SH-SY5Y (cell line): ENCODE data around the gene KCTD13.

Experiments
- GATA2 ChIP-seq: IDR thresholded peaks from 2 replicates; pipeline ENCODE4 v1.6.1; 2011; ENCODE audit warnings: mild to moderate bottlenecking, low read depth, low read length
- GATA3 ChIP-seq: IDR thresholded peaks from 2 replicates; pipeline ENCODE4 v1.6.1; 2011; ENCODE audit warnings: low read depth, mild to moderate bottlenecking, low read length, moderate library complexity

The KCTD13 gene

DNA sequence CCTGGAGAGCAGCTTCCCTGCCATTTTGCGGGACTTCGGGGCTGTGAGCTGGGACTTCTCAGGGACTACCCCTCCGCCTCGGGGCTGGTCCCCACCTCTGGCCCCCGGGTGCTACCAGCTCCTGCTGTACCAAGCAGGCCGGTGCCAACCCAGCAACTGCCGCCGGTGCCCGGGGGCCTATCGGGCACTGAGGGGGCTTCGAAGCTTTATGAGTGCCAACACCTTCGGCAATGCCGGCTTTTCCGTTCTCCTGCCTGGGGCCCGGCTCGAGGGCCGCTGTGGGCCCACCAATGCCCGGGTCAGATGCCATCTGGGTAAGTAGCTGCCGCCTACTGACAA lies 24.4 kb downstream of the KCTD13 start:
- TF ChIP-seq GATA3, result no peak
- TF ChIP-seq GATA2, result no peak

DNA sequence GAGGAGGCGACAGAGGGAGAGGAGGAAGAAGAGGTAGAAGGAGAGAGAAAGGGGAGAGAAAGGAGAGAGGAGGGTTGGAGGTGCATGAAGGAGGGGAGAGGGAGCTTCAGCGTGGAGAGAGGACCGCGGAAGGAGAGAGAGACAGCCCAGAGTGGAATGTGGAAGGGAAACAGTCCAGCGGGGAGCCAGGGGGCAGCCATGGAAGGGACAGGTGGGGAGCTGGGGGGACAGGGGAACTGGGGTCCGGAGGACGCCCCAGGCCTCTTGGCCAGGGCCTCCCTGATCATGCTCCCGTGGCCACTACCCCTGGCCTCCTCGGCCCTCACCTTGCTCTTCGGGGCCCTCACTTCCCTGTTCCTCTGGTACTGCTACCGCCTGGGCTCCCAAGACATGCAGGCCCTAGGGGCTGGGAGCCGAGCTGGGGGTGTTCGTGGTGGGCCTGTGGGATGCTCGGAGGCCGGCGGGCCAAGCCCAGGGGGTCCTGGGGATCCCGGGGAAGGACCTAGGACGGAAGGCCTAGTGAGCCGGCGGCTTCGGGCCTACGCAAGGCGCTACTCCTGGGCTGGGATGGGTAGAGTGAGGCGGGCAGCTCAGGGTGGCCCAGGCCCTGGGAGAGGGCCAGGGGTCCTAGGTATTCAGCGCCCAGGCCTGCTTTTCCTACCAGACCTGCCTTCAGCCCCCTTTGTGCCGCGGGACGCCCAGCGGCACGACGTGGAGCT lies 25.0 kb downstream of the KCTD13 start:
- no peak for TF ChIP-seq GATA2
- no peak for TF ChIP-seq GATA3

DNA sequence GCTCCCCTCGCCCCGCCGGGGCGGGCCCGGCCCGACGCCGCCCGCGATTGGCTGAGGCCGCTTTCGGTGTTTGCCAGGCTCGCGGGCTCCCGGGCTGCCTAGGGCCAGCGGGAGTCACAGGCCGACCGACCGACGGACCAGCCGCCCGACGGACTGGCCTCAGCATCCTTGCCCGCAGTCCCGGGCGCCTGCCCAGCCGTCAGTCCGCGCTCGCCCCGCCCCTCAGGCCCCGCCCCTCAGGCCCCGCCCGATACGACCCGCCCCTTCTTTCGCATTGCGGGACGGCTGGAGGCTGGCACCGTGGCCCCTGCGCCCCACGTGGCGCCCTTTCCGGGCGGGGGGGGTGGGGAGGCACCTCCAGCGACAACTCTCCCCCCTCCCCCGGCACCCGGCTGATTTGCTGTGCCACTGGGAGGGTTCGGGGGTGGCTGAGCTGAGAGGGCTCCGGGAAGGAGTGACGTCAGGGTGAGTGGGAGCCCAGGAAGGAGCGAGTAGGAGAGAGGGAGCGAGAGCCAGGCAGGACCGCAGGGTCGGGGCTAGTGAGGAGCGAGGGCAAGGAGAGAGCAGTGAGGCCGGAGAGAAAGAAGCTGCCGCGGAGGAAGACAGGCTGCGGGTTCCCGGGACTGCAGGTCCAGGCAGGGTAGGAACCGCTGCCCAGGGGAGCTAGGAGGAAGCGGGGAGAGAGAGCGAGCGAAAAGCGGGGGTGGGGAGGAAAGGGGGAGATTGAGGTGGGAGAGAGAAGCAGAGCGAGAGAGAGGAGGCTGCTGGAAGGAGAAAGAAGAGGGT lies 25.7 kb downstream of the KCTD13 start, which contains the start of gene ASPHD1:
Gene ASPHD1, plus strand, starts transcription at position 387 of the 786 bp plus-strand sequence. CDS start 484 bp downstream, outside the sequence.
- TF ChIP-seq GATA3 (no peak), GATA2 (no peak)

DNA sequence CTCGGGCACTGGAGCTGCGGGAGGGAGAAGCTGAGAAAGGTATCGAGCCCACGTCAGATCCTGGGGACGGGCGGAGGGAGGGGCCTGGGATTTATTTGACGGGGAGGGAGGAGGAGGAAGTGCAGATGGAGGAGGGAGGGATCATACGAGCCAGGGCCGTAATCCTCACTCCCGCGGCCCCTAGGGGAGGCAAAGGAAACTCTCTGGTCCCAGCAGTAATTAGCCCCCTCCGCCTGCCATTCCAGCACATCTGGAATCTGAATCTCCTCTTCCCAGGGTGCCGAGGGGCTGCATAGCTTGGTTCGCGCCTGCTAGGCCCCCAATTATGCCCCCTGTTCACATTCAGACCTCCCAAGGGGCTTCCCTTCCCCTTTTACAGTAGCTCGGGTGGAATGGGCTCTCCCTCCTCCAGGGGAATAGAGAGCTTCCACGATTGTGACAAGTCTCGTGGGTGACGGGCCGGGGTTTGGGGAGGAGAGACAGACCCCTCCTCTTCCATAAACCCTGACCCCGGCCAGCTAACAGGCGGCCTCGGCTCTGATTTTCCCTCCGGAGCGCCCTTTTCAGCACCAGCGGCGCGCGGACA lies 26.4 kb downstream of the KCTD13 start, which contains the start of gene SEZ6L2:
Gene SEZ6L2, minus strand, starts transcription at position 35 of the 586 bp plus-strand sequence. CDS start 531 bp downstream, outside the sequence.
- TF ChIP-seq GATA3, result no peak
- no peak for TF ChIP-seq GATA2

DNA sequence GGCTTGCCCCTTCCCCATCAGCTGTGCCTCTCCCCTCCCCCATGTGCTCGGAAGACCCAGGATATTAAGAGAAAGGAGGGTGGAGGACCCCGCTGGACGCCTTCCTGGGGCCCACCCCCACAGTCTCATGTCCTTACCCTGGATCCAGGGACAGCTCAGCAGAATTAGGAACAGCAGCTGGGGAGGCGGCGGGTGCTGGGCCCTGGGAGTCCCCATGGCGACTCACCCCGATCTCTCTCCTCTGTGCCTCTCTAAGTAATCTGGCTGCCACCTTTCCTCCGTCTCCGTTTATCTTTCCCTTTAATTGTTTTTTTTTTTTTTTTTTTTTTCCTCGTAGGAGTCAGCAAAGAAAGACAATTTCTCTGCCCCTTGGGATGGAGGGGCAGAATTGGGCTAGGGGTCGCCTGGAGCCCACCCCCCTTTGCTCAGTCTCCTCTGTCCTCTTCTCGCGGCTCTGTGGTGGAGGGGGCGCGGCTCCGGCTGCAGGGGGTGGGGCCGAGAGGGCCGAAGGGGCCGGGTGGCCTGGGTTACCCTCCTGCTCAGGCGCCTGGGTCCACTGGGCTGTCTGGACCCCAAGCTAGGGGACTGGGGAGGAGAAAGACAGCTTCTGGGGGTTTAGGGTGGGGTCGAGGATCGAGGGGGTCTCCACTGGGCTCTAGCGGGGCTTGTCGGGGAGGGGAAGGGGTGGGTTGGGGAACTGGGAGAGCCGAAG lies 27.1 kb downstream of the KCTD13 start:
- no peak for TF ChIP-seq GATA2

DNA sequence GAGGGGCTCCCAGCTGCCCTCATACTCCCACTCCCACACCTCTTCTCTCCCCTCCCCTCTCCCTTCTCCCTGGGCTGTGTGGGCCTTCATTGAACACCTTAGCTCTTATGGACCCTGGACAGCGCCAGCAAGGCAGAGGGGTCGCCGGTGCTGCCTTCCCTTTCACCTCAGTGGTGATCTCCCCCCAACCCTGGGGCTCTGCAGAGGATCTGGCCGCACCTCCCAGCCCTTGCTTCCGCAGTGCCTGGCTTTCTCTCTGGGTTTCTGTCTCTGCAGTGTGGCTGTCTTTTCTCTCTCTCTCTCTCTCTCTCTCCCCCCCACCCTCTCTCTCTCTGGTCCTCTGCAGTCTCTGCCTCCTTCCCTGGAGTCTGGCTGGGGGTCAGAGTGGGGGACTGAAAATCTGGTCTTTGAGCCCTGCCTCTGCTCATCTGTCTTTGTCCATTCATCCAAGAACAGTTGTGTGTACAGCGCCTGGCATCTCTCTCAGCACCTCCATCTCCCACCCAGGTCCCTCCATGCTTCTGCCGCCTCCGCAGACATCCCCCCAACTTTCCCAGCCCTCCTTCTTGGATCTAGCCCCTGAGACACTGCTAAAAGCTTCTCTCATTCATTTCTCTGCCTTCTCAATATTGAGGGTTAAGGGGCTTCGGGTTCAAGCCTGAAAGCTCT lies 27.8 kb downstream of the KCTD13 start:
- TF ChIP-seq GATA3, result no peak
- TF ChIP-seq GATA2, result no peak

DNA sequence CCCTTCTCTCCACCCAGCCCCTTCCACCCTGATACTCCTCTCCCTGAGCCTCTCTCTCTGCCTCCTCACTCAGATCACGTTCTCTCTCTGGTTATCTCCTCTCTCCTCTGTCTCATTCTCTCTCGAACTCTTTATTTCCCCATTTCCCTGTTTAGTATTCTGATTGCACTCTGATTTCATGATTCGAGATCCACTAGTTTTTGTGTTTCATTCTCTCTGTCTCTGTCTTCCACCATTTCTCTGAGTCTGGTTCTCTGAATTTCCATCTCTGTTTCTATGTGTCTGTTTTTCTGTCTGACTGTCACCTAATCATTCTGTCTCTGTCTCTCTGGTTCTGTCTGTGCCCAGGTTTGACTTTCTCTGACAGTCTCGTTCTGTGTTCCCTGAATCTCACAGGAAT lies 28.7 kb downstream of the KCTD13 start:
- TF ChIP-seq GATA3 (no peak), GATA2 (no peak)

DNA sequence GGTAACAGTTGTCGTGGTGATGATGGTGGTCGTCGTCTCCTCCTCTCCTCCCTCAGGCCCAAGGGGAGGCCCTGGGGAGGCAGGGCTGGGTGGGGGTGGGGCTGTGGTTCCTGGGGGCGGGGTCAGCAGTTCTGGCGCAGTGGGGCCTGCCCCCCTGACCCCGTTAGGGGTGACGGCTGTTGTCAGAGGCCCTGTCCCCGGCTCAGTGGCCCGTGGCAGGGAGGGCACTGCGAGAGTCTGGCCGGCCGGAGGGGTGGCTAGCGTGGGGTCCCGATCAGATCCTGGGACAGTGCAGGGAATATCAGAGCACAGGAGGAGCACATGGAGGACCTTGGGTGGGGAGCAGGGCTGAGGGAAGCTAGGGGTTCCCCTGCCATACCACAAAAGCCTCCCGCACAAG lies 29.2 kb downstream of the KCTD13 start:
- TF ChIP-seq GATA2 (no peak), GATA3 (no peak)

DNA sequence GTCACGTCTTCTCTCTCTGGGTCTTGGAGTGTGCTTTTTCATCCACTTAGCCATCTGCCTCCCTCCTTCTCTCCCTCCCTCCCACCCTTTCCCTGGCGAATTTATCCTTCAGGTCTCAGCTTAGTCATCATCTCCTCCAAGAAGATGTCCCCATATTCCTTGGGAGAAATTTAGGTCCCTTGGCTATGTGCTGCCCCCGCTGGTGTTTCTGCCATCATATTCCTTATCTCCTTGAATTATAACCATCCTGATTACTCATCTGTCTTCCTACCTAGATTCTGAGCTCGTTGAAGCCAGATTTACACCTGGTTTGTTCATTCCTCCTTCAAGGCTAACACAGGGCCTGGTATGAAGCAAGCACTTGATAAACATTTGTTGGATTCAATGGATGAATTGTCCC lies 31.7 kb downstream of the KCTD13 start:
- no peak for TF ChIP-seq GATA3
- TF ChIP-seq GATA2, result no peak

DNA sequence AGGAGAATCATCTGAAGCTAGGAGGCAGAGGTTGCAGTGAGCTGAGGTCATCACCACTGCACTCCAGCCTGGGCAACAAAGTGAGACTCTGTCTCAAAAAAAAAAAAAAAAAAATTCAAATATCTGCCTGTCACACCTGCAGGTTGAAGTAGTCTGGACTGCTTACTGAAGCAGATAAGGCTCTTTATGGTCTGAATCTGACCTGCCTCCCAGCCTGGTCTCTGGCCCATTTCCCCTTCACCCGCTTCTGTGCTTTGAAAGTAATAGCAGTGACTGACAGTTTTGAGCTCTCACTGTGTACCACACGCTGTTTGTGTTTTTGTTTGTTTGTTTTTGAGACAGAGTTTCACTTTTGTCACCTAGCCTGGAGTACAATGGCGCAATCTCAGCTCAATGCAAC lies 32.5 kb downstream of the KCTD13 start:
- TF ChIP-seq GATA3, result no peak
- no peak for TF ChIP-seq GATA2

DNA sequence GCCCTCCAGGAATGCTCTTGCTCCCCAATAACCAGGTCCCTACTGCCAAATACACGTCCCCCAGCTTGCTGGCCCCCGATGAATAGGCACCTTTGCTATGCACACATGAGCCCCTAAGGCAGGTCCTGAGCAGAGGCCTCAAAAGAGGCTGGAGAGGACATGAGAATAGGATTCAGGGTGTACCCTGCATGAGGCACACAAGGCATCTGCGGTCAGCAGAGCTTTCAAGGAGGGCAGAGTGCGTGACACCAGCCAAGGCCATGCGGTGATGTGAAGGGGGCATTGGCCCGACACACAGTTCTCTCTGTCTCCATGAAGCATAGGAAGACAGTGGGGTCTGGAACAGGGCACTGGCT lies 33.6 kb downstream of the KCTD13 start:
- no peak for TF ChIP-seq GATA3
- no peak for TF ChIP-seq GATA2

DNA sequence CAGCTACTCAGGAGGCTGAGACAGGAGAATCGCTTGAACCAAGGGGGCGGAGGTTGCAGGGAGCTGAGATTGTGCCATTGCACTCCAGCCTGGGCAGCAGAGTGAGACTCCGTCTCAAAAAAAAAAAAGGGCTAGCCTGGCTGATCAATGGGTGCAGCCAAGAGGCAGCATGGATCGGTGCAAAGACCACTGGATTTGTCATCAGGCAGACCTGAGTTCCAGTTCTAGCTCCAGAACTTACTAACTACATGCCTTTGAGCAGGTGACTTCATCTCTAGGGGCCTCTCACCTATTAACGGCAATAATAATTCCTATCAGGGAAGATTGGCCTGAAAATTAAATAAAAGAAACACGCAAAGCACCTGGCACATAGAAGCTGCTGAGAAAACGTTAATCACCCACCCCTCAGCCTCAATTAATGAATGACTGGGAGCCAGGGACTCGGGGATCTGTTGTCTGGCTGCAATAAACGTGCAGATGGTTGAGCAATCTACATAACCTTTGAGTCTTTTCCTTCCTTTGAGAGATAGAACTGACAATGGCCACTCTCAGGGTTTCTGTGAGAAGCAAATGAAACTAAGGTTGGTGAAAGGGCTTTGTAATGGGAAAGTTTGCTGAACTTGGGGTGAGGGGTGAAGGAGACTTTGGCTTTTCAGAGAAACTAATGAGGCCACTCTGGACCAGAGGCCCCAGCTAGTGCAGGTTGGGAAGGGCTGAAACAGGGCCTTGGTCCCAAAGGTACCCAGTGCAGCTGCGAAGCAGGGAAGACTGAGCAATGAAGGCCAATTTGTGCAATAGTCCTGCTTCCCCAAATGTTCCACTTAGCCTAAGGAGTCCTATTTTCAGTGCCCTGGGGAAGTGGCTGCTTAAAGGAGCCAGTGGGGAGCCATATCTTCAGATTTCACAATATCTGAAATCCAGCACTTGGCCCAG lies 34.2 kb downstream of the KCTD13 start:
- TF ChIP-seq GATA3 (no peak), GATA2 (no peak)

DNA sequence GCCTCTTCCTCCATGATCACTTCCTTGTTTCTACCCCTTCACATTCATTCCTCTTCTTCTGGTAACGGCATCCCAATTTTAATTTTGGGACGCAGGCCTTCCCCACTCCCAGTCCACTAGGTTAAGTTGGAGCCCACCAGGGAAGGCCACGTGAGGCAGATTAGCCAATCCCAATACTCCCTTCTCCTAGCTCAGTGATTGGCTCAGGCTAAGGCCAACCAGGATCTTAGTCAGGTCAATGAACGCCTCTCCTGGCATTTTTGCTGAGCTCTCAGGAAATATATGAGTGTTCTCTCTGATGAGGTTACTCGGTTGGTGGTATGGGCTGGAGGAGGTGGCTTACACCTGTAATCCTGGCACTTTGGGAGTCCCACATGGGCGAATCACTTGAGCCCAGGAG lies 42.0 kb downstream of the KCTD13 start:
- no peak for TF ChIP-seq GATA3
- TF ChIP-seq GATA2, result no peak
